DMS153 (cell line): ENCODE results near the gene LLPH.
A peak's percentile ranks its signal among the peaks of the same experiment; 100 is the strongest.

ENCODE experiments used
- DNase-seq: peaks from one replicate; lab custom pipeline; 2025; lab: John Stamatoyannopoulos, UW

The LLPH gene

DNA sequence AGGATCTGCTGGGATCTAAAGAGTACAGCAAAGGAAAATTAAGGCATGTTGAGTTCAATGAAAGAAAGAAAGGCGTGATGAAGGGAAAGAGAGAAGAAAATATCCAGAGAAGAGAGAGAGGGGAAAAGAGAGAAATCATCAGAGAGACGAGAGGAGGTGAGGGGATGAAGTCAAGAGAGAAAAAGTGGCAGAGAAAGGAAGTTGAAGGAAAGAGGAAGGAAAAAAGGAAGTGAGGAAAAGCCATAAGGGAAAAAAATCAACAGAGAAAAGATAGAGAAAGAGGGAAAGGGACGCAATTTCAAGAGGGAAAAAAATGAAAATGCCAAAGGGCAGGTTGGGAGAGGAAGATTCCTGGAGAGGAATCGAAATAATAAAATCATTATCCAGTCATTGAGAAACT, 40.4 kb downstream of the LLPH start:
- no peak for DNase-seq

DNA sequence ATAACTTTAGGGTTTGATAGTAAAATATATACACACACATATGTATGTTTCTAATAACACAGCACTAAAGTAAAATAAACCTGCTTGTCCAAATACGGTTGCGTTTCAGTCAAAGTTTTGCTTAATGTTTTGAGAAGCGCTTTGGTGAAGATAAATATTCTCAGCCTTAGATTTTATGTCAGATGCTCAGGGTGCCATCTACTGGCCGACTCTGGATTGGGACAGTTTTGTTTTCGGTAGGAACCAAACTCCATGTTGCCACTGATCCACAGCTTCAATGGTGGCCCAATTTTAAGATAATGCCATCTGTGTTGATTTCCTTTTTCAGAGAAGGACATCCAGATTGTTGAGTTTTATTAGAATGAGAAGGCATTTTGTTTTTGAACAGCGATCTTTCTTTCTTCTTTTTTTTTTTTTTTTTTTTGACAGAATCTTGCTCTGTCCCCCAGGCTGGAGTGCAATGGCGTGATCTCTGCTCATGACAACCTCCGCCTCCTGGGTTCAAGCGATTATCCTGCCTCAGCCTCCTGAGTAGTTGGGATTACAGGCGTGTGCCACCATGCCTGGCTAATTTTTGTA, 43.1 kb downstream of the LLPH start:
- peak; percentile 13 for DNase-seq

DNA sequence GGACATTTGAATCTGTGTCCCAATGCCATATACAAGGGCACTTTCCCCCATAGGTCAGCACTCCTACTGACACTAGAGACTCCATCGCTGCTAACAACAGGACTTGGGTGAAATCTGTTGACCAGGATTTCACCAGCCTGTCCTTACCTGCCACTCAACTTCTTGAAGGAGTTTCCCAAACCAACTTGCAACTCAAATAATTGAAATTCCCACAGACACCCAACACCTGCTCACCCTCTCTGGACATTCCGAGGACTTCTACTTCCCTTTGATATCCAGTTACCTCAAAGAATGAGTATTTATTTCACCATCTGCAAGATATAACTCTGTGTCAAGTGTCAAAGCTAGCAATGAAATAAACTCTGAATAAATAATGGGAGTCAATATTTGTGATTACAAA, 44.6 kb downstream of the LLPH start:
- no peak for DNase-seq

- DNase-seq, result no peak
These were observed 45.3 kb downstream of the LLPH start for GRCh38 chr12:66085213-66085612.

DNA sequence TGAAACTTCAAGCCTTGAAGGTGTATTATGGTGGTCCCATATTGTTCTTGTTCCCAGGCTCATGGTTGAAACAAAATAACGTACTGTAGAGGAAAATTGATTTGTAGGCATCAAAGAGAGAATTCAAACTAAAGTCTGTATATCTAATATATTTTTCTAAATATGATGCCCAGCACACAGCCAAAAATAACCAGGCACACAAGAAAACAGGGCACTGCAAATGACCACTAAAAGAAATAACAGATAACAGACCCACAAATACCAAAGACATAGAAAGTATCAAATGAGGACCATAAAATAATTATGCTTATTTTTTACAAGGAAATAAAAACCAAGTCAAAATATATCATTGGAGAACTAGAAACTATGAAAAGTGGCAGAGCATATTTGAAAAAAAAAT, 46.8 kb downstream of the LLPH start:
- DNase-seq, result no peak

- DNase-seq, result no peak
These were observed 47.8 kb downstream of the LLPH start for GRCh38 chr12:66082744-66083143.

DNA sequence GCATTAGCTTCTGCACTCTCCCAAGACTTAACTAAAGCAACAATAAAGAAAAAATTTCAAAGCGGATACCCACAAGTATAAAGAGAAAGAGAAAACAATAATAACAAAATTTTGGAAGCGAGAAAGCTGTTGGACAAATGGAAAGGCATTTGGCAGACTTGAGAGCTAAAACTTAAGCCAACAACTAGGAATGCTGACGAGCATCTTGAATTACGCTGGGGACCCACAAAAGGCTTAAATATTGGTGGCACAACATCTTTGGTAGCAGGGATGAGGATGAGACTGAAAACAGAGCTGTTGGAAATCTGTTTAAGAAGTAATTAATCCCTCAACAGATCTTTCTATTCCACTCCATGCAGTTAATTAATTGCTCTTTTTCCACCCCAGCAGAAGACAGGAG, 49.8 kb downstream of the LLPH start:
- DNase-seq, result no peak

GRCh38 chr12:66077542-66077941, 53.0 kb downstream of the LLPH start:
- no peak for DNase-seq

GRCh38 chr12:66074561-66074960, 56.0 kb downstream of the LLPH start:
- DNase-seq, result no peak

- DNase-seq, result no peak
These were observed 58.0 kb downstream of the LLPH start for GRCh38 chr12:66072566-66072965.

- DNase-seq, result no peak
These were observed 58.4 kb downstream of the LLPH start for GRCh38 chr12:66072135-66072534.

- DNase-seq, result no peak
These were observed 59.0 kb downstream of the LLPH start for GRCh38 chr12:66071549-66071948.

DNA sequence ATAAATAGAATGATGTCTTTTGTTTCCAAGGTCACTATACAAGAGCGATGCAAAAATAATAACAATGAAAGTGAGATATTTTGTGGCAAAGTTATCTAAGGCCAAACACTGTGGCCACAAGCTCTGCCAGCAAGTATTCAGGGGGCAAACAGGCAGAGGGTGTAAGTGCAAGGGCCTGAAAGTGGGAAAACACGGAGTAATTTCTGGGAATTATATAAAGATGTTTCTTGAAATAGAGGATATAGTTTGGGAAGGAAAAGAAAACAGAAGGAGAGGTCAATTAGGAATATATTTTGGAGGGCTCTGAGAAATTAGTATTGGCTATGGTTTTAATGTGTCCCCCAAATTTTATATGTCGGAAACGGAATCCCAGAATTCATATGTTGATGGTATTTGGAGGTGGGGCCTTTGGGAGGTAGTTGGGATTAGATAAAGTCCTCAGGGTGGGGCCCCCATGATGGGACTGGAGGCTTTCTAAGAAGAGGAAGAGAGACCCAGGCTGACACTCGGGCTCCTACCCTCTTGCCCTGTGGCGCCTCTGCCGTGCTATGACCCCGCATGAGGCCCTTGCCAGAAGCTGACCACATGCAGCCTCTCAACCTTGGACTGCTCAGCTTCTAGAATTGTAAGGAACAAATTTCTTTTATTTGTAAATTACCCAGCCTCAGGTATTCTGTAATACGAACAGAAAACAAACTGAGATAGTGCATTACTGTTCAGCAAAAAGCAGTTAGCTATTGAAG, 60.0 kb downstream of the LLPH start:
- DNase-seq, result no peak

GRCh38 chr12:66066929-66067523, 63.5 kb downstream of the LLPH start:
- DNase-seq, result no peak
